ENCODE data around the gene HOXA7. TPM values are rescaled to one million over a fixed set of nuclear protein-coding genes. Genes with fewer than 3 reads are reported as not detected.

Gene HOXA7
- total and polyA plus RNA-seq, 11 donors, result 0.29 TPM; not detected in 10

- H3K4me1 ChIP-seq, result peaks cover 0 to 3% (median 0%) of the 10 kb centered on the region in 12 donors
- no peak overlapping the region for H3K4me3 ChIP-seq
- 27 to 41% (median 32%) methylated on average over 25 to 26 of the region's 26 CpGs for WGBS, 4 donors
These were observed 32.9 kb downstream of the HOXA7 start for GRCh38 chr7:27123477-27124053.

GRCh38 chr7:27123007-27123476, 33.4 kb downstream of the HOXA7 start:
- no peak for TF ChIP-seq POLR2A (IDR thresholded peaks at IDR 0.05)
- TF ChIP-seq, protein P1, sequence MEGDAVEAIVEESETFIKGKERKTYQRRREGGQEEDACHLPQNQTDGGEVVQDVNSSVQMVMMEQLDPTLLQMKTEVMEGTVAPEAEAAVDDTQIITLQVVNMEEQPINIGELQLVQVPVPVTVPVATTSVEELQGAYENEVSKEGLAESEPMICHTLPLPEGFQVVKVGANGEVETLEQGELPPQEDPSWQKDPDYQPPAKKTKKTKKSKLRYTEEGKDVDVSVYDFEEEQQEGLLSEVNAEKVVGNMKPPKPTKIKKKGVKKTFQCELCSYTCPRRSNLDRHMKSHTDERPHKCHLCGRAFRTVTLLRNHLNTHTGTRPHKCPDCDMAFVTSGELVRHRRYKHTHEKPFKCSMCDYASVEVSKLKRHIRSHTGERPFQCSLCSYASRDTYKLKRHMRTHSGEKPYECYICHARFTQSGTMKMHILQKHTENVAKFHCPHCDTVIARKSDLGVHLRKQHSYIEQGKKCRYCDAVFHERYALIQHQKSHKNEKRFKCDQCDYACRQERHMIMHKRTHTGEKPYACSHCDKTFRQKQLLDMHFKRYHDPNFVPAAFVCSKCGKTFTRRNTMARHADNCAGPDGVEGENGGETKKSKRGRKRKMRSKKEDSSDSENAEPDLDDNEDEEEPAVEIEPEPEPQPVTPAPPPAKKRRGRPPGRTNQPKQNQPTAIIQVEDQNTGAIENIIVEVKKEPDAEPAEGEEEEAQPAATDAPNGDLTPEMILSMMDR (IDR thresholded peaks at IDR 0.05), result no peak
- peak overlapping the region in 6 of 12 donors; percentile 12 to 68 (median 55) for H3K27ac ChIP-seq
- 11 to 45% (median 24%) methylated on average over 13 to 14 of the region's 14 CpGs for WGBS, 4 donors
- peaks cover 0 to 3% (median 0%) of the 10 kb centered on the region in 12 donors for H3K4me1 ChIP-seq
- no peaks in the 10 kb centered on the region for H3K9me3 ChIP-seq
- ATAC-seq (no peak), DNase-seq (no peak)
- H3K27me3 ChIP-seq, result peaks cover 28 to 99% (median 78%) of the 10 kb centered on the region in 9 donors
- intact Hi-C loops (cut with DNase I), result no loop called here
- H3K4me3 ChIP-seq, result peak overlapping the region in 2 of 12 donors; percentile 30 to 49
- H3K36me3 ChIP-seq, result no peaks in the 10 kb centered on the region

More at GRCh38 chr7:27123477-27124053, 32.9 kb downstream of the HOXA7 start:
- DNase-seq, result peak in 1 of 5 donors; percentile 55
- H3K27ac ChIP-seq, result peak overlapping the region in 1 of 12 donors; percentile 48
- H3K9me3 ChIP-seq, result no peaks in the 10 kb centered on the region
- intact Hi-C loops (cut with DNase I), result no loop called here
- TF ChIP-seq, protein P1 (IDR thresholded peaks at IDR 0.05), result no peak
- TF ChIP-seq POLR2A (IDR thresholded peaks at IDR 0.05), result no peak
- ATAC-seq, result no peak
- peaks cover 28 to 99% (median 79%) of the 10 kb centered on the region in 9 donors for H3K27me3 ChIP-seq
- no peaks in the 10 kb centered on the region for H3K36me3 ChIP-seq

DNA sequence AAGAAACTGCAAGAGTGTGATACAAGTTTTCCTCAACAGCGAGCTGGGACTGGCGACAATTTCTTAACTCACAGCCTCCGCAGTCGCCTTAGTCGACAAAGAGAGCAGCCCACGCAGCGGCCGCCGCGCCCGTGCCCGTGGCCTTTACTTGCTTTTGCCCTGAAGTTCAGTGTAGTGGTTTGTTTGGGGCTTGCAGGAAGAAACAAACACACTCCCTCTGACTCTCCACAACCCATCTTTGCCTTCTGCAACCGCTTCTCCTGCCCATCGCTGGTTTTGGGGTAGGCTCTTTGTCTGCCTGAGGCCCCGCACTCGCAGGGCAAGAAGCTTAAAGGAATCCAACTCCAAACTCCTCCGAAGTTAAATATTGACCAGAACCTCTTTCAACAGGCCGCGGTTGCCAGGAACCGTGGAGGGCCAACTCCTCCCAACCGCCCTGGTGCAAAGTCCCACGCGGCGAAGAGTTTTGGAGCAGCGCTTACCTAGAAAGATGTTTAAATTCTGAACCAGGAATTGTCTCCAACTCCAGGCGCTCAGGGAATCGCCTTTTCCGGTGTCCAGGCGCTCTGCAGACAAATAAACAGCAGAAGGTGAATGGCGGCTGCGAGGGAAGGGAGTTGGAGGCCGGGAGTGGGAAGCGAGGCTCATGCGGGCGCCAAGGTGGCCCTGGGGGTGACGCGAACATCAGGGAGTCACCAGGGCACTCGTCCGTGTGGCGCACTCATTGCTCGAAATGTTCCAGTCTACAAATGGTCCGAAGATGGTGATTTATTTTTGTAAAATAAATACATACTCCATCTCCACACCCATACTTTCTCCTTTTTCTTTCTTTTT, 34.2 kb downstream of the HOXA7 start:
- TF ChIP-seq, protein P1 (IDR thresholded peaks at IDR 0.05), result no peak
- no peak for TF ChIP-seq POLR2A (IDR thresholded peaks at IDR 0.05)
- peaks cover 34 to 99% (median 82%) of the 10 kb centered on the region in 9 donors for H3K27me3 ChIP-seq
- H3K36me3 ChIP-seq, result no peaks in the 10 kb centered on the region
- WGBS, 4 donors, result 7 to 28% (median 17%) methylated on average over 42 of the region's 42 CpGs
- no peak for DNase-seq
- peak overlapping the region in 8 of 12 donors; percentile 12 to 68 (median 50) for H3K27ac ChIP-seq
- no peak for ATAC-seq
- intact Hi-C loops (cut with DNase I), result no loop called here
- H3K4me3 ChIP-seq, result peak overlapping the region in 7 of 12 donors; percentile 2 to 49 (median 32)
- no peaks in the 10 kb centered on the region for H3K9me3 ChIP-seq
- peaks cover 0 to 5% (median 0%) of the 10 kb centered on the region in 12 donors for H3K4me1 ChIP-seq

DNA sequence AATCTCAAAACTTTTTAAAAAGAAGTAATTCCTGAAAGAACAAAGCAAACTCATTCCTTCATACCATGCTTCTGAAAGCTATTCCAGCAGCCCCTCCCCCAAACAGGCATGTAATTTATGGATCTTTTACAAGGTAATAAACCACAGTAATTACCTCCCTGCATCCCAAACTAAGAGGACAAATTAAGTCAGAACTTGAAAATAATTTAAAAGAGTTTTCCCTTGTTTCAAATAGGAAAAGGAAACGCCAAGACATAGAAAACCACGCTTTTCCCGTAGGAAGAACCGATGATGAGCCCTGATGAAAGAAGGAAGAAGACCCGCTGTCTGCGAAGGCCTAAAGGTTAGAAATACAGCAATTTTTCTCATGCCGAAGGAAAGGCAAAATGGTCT, 34.8 kb downstream of the HOXA7 start:
- DNase-seq, result no peak
- intact Hi-C loops (cut with DNase I), result no loop called here
- ATAC-seq, result no peak
- H3K9me3 ChIP-seq, result no peaks in the 10 kb centered on the region
- peaks cover 0 to 7% (median 0%) of the 10 kb centered on the region in 12 donors for H3K4me1 ChIP-seq
- TF ChIP-seq, protein P1 (IDR thresholded peaks at IDR 0.05), result no peak
- no peak for TF ChIP-seq POLR2A (IDR thresholded peaks at IDR 0.05)
- WGBS, 4 donors, result 26 to 34% (median 29%) methylated on average over 7 of the region's 7 CpGs
- H3K27ac ChIP-seq, result peak overlapping the region in 6 of 12 donors; percentile 45 to 68 (median 57)
- H3K36me3 ChIP-seq, result no peaks in the 10 kb centered on the region
- H3K4me3 ChIP-seq, result peak overlapping the region in 7 of 12 donors; percentile 2 to 49 (median 32)
- peaks cover 34 to 99% (median 80%) of the 10 kb centered on the region in 9 donors for H3K27me3 ChIP-seq

Measured in heart left ventricle (tissue), 16 donors.